GM12864 (cell line): ENCODE data around the gene MSLN.
"Not testable (repeated sequence)": the region's sequence is repeated elsewhere in the genome, so short reads cannot be mapped to it uniquely, and the experiment has no call there.

Experiments used
- DNase-seq: peaks from one replicate; pipeline ENCODE4 v3.0.0-alpha.2; 2011; ENCODE audit warnings: low read depth
- H3K4me3 ChIP-seq: 2 replicates; pipeline ENCODE4 v1.5.1; 2011; ENCODE audit warnings: mild to moderate bottlenecking, low read depth, low read length, control low read depth
- TF ChIP-seq, protein P1 (sequence below): IDR thresholded peaks from 2 replicates; pipeline ENCODE4 v1.5.1; 2011; ENCODE audit warnings: low read depth, mild to moderate bottlenecking, moderate library complexity, low read length, control low read depth, inconsistent platforms; ENCODE audit errors: missing control alignments

The MSLN gene

DNA sequence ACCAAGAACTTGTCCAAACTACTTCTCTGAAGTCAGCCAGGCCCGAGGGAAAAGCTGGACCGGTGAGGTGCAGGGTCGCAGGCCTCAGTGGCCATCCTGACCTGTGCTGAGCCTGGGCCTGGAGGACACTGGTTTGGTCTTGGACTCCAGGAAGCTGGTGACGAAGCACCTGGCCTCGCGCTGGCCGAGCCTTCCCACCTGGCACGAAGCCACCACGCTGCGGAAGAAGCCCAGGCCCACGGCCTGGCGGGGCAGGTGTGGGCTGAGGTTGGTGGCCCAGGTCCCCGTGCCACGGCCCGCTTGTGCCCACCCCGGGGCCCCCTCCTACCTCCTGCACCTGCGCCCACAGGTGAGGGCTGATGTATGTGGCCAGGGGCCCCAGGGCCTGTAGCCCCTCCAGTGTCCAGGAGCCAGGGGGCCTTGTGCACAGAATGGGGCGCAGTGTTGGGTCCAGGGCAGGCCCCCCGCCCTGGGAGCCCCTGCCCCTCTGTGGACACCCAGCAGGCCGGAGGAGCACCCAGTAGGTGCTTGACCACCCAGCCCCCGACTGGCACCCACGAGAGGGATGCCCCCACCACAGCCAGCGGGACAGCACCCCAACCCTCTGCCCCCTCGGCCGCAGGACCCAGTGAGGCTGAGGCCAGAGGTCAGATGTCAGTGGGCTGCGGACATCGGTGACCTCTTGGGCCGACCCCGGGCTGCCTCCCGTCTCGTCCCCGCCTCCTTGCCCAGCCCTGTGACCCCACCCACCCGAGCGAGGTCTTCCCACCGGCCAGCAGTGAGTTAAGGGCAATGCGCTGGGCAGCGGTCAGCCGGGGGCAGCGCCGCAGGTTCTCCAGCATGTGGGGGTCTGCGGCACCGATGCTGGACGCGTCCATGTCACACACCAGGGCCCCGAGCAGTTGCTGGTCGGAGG is 13.8 kb downstream of the MSLN start:
- TF ChIP-seq, protein P1, sequence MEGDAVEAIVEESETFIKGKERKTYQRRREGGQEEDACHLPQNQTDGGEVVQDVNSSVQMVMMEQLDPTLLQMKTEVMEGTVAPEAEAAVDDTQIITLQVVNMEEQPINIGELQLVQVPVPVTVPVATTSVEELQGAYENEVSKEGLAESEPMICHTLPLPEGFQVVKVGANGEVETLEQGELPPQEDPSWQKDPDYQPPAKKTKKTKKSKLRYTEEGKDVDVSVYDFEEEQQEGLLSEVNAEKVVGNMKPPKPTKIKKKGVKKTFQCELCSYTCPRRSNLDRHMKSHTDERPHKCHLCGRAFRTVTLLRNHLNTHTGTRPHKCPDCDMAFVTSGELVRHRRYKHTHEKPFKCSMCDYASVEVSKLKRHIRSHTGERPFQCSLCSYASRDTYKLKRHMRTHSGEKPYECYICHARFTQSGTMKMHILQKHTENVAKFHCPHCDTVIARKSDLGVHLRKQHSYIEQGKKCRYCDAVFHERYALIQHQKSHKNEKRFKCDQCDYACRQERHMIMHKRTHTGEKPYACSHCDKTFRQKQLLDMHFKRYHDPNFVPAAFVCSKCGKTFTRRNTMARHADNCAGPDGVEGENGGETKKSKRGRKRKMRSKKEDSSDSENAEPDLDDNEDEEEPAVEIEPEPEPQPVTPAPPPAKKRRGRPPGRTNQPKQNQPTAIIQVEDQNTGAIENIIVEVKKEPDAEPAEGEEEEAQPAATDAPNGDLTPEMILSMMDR = no peak
- H3K4me3 ChIP-seq = no peak overlapping the region
- no peak for DNase-seq

DNA sequence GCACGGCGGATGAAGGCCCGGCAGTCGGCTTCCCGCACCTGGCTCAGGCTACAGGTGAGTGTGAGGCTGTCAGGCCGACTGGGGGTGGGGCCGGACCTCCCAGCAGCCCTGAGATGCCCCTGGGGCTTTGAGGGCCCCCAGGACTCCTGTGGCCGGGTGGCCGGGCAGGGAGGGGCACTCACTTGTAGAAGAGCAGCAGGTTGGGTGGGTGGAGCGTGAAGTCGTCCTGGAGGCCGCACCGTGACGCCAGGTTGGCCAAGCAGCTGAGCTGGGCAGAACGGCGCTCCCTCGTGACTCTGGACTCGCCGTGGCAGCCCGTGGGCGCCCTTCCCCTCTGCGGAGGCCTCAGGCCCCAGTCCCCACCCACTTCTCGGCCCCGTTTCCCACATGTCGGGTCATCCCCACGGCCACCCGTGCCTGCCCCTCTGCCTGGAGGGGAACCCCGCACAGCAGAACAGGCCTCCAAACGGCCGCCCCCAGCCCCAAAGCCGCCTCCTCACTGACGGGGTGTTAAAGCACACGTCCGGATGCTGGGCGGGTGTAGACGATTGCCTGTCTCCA is 14.8 kb downstream of the MSLN start:
- no peak for DNase-seq
- no peak overlapping the region for H3K4me3 ChIP-seq
- TF ChIP-seq, protein P1 = no peak

DNA sequence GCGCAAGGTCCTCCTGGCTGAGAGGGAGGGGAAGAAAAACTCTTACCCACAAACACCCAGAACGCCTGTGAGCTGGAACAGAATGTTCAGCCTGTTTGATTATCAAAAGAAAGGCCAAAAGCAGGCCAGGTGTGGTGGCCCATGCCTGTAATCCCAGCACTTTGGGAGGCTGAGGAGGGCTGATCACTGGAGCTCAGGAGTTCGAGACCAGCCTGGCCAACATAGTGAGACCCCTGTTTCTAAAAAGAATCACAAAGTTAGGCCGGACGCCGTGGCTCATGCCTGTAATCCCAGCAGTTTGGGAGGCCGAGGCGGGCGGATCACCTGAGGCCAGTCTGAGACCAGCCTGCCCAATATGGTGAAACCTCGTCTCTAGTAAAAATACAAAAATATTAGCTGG is 15.8 kb downstream of the MSLN start:
- not testable (repeated sequence) for DNase-seq, H3K4me3 ChIP-seq

DNA sequence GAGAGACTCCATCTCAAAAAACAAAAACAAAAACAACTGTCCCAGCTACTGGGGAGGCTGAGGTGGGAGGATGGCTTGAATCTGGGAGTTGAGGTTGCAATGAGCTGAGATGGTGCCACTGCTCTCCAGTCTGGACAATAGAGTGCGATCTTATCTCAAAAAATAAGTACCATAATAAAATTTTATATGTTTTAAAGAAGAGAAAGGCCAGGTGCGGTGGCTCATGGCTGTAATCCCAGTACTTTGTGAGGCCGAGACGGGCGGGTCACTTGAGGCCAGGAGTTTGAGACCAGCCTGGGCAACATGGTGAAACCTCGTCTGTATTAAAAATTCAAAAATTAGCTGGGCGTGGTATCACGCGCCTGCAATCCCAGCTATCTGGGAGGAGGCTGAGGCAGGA is 16.3 kb downstream of the MSLN start:
- H3K4me3 ChIP-seq = no peak overlapping the region
- TF ChIP-seq, protein P1 = no peak
- DNase-seq = no peak

DNA sequence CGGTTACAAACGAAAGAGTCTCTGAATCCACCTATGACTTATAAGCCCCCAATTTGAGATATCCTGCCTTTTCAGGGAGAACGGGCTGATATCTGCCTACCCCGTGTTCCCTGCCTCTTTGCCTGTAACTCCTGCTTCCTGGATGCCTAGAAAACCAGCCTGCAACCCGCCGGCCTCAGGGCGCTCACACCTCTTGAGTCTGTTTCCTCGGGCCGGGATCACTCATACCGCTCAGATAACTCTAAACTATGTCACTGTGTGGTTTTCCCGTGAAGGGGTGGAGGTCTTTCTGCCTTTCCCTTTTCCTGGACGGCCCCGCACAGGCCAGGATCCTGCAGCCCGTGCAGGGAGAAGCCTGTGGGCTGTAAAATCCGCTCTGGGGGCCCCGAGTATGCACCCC is 17.3 kb downstream of the MSLN start:
- TF ChIP-seq, protein P1 = no peak
- DNase-seq = no peak
- no peak overlapping the region for H3K4me3 ChIP-seq

DNA sequence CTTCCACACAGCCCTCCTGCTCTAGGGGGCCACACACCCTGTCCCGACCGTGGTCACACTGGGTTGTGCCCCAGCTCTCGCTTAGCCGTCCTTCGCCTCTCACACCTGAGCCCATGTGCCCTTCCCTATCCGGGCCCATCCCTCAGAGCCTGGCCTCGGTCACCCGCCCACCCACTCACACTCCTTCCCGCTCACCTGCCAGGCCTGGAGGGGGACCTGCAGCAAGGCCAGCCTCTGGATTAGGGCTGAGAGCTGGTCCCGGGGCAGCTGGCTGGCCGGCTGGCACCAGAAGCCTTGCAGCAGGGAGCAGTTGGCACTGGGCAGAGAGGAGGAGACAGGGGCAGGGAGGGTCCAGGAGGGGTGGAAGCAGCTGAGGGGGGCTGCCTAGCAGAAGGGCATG is 17.9 kb downstream of the MSLN start:
- no peak for DNase-seq
- TF ChIP-seq, protein P1 = no peak
- no peak overlapping the region for H3K4me3 ChIP-seq

DNA sequence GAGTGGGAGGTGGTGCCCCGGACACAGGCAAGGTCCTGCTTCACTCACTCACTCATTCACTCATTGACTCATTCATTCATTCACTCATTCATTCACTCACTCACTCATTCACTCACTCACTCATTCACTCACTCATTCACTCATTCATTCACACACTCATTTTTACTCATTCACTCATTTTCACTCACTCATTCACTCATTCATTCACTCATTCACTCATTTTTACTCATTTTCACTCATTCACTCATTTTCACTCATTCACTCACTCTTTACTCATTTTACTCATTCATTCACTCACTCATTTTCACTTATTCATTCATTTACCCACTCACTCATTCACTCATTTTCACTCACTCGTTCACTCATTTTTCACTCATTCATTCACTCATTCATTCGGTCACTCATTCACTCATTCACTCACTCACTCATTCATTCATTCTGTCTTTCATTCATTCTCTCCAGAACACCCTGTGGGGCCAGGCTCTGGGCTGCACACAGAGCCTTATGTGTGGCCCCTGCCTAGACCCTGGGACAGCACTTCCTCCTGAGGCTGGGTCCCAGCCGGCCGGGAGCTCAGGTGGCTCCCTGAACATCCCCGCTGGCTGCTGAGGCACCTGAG is 18.5 kb downstream of the MSLN start:
- DNase-seq = no peak
- no peak overlapping the region for H3K4me3 ChIP-seq
- TF ChIP-seq, protein P1 = no peak
